HEK293T (cell line): Measurements from ENCODE around the gene LRRC56.

Source experiments
- CTCF ChIA-PET: fragments of 350-600 bp; formaldehyde crosslinking; extraction: SDS; loops from one replicate; lab custom pipeline; 2021; ENCODE audit warnings: antibody characterized with exemption, inconsistent platforms; lab: Yijun Ruan, JAX
- POLR2A ChIA-PET: fragments of 350-600 bp; formaldehyde crosslinking; extraction: SDS; loops from one replicate; lab custom pipeline; 2020; ENCODE audit warnings: antibody characterized with exemption, inconsistent platforms; lab: Yijun Ruan, JAX
- DNase-seq: peaks from one replicate; pipeline ENCODE4 v3.0.0; 2012; ENCODE audit warnings: mixed read lengths; ENCODE audit errors: extremely low spot score
- ARNT ChIP-seq: fragments of 450-650 bp; IDR thresholded peaks from 2 replicates; pipeline ENCODE4 v1.6.1; 2017; ENCODE audit warnings: mild to moderate bottlenecking
- BHLHE40 ChIP-seq: fragments of 450-650 bp; IDR thresholded peaks from 2 replicates; pipeline ENCODE4 v1.6.1; 2016; ENCODE audit warnings: mild to moderate bottlenecking, moderate library complexity, borderline replicate concordance
- CTBP1 ChIP-seq: fragments of 450-650 bp; IDR thresholded peaks from 2 replicates; pipeline ENCODE4 v1.6.1; 2016; ENCODE audit warnings: borderline replicate concordance
- ELF4 ChIP-seq: fragments of 450-650 bp; IDR thresholded peaks from 2 replicates; pipeline ENCODE4 v1.6.1; 2017; ENCODE audit warnings: antibody characterized with exemption
- FOXA1 ChIP-seq: fragments of 450-650 bp; IDR thresholded peaks from 2 replicates; pipeline ENCODE4 v1.6.1; 2016; ENCODE audit warnings: mild to moderate bottlenecking
- FOXK2 ChIP-seq: fragments of 450-650 bp; IDR thresholded peaks from 2 replicates; pipeline ENCODE4 v1.6.1; 2016; ENCODE audit warnings: mild to moderate bottlenecking
- FOXM1 ChIP-seq: fragments of 450-650 bp; IDR thresholded peaks from 2 replicates; pipeline ENCODE4 v1.6.1; 2017; ENCODE audit warnings: mild to moderate bottlenecking, borderline replicate concordance
- HDGF ChIP-seq: fragments of 450-650 bp; IDR thresholded peaks from 2 replicates; pipeline ENCODE4 v1.6.1; 2017; ENCODE audit warnings: antibody characterized with exemption, borderline replicate concordance
- L3MBTL2 ChIP-seq: fragments of 450-650 bp; conservative IDR thresholded peaks from 2 replicates; pipeline ENCODE4 v1.6.1; 2016; ENCODE audit warnings: mild to moderate bottlenecking
- LEF1 ChIP-seq: fragments of 450-650 bp; IDR thresholded peaks from 2 replicates; pipeline ENCODE4 v1.6.1; 2017; ENCODE audit warnings: mild to moderate bottlenecking, borderline replicate concordance
- NFRKB ChIP-seq: fragments of 450-650 bp; IDR thresholded peaks from 2 replicates; pipeline ENCODE4 v1.6.1; 2016; ENCODE audit warnings: mild to moderate bottlenecking, moderate library complexity
- PKNOX1 ChIP-seq: fragments of 450-650 bp; IDR thresholded peaks from 2 replicates; pipeline ENCODE4 v1.6.1; 2016
- SP1 ChIP-seq: fragments of 450-650 bp; IDR thresholded peaks from 2 replicates; pipeline ENCODE4 v1.6.1; 2017
- SUZ12 ChIP-seq: fragments of 450-650 bp; IDR thresholded peaks from 2 replicates; pipeline ENCODE4 v1.6.1; 2016; ENCODE audit warnings: mild to moderate bottlenecking
- TARDBP ChIP-seq: fragments of 450-650 bp; IDR thresholded peaks from 2 replicates; pipeline ENCODE4 v1.6.1; 2016
- ZNF384 ChIP-seq: fragments of 450-650 bp; IDR thresholded peaks from 2 replicates; pipeline ENCODE4 v1.6.1; 2016

Gene LRRC56

GRCh38 chr11:563066-563811 is 25.9 kb downstream of the LRRC56 start:
- TF ChIP-seq SUZ12 (no peak), SP1 (no peak), L3MBTL2 (no peak), TARDBP (no peak), PKNOX1 (no peak), FOXA1 (no peak), LEF1 (no peak), ZNF384 (no peak), BHLHE40 (no peak), ELF4 (no peak), NFRKB (no peak), HDGF (no peak), FOXK2 (no peak), CTBP1 (no peak), ARNT (no peak), FOXM1 (no peak)
- POLR2A ChIA-PET, result interaction anchor here (0.8 to 1.3 kb wide), 2 partner anchors 9 to 13 kb away, joined by 3 to 4 read pairs; partner anchors contain the start of gene PHRF1
- no peak for DNase-seq
- CTCF ChIA-PET, result no interaction called here

GRCh38 chr11:563812-564578 is 26.7 kb downstream of the LRRC56 start:
- ChIA-PET POLR2A (interaction anchor here (0.8 to 3.4 kb wide), 2 partner anchors 10 to 12 kb away, joined by 3 to 17 read pairs (median 4); partner anchors contain the start of gene PHRF1), CTCF (no interaction called here)
- no peak for TF ChIP-seq TARDBP
- DNase-seq, result no peak

- ChIA-PET CTCF (interaction anchor here (0.8 to 1.6 kb wide), 2 partner anchors 10 to 12 kb away, joined by 3 to 4 read pairs; no protein-coding TSS in a partner anchor), POLR2A (interaction anchor here (0.8 to 3.4 kb wide), 4 partner anchors 10 to 30 kb away, joined by 3 to 17 read pairs (median 3); partner anchors contain the start of genes HRAS and PHRF1)
- DNase-seq, result no peak
- no peak for TF ChIP-seq HDGF
- no peak for TF ChIP-seq SUZ12
- no peak for TF ChIP-seq ARNT
- no peak for TF ChIP-seq LEF1
- no peak for TF ChIP-seq L3MBTL2
- TF ChIP-seq NFRKB, result no peak
- TF ChIP-seq ZNF384, result no peak
- no peak for TF ChIP-seq SP1
- no peak for TF ChIP-seq CTBP1
- no peak for TF ChIP-seq BHLHE40
- TF ChIP-seq TARDBP, result no peak
- TF ChIP-seq PKNOX1, result no peak
- no peak for TF ChIP-seq FOXK2
- TF ChIP-seq ELF4, result no peak
- no peak for TF ChIP-seq FOXA1
- no peak for TF ChIP-seq FOXM1
Observed at GRCh38 chr11:565921-566509, 28.7 kb downstream of the LRRC56 start.

- ChIA-PET POLR2A (interaction anchor here (0.5 to 3.4 kb wide), 3 partner anchors 9 to 179 kb away, joined by 3 to 17 read pairs (median 3); partner anchors contain the start of gene PHRF1), CTCF (no interaction called here)
- TF ChIP-seq ARNT (no peak), PKNOX1 (no peak)
- no peak for DNase-seq
Observed at GRCh38 chr11:567011-567628, 29.8 kb downstream of the LRRC56 start.

GRCh38 chr11:567629-568292 is 30.4 kb downstream of the LRRC56 start:
- TF ChIP-seq CTBP1 (no peak), L3MBTL2 (no peak), LEF1 (no peak), HDGF (no peak), BHLHE40 (no peak), PKNOX1 (no peak), FOXK2 (no peak), SP1 (no peak), ZNF384 (no peak), FOXM1 (no peak), SUZ12 (no peak), ELF4 (no peak), TARDBP (no peak), NFRKB (no peak), FOXA1 (no peak), ARNT (no peak)
- CTCF ChIA-PET, result no interaction called here
- POLR2A ChIA-PET, result interaction anchor here (0.5 to 1.8 kb wide), 5 partner anchors 8 to 179 kb away, joined by 3 to 5 read pairs (median 3); no protein-coding TSS in a partner anchor
- no peak for DNase-seq
